Smooth muscle cell (in vitro differentiated cells): ENCODE results near the gene ADD1. TPM values are rescaled to one million over a fixed set of nuclear protein-coding genes. Genes with fewer than 3 reads are reported as not detected.

Experiments
- DNase-seq: peaks from one replicate; lab custom pipeline; 2025; ENCODE audit not compliant: unreplicated experiment; lab: John Stamatoyannopoulos, UW
- H2AFZ ChIP-seq: fragments of 200-600 bp; sonication (generic); 2 replicates; pipeline ENCODE4 v1.6.0; 2016; ENCODE audit warnings: antibody characterized with exemption, low read depth, mild to moderate bottlenecking
- H3F3A ChIP-seq: fragments of 200-600 bp; sonication (generic); 2 replicates; pipeline ENCODE4 v1.6.0; 2017; ENCODE audit warnings: antibody characterized with exemption, low read depth
- H3K27ac ChIP-seq: fragments of 200-600 bp; sonication (generic); 2 replicates; pipeline ENCODE4 v1.5.1; 2016; ENCODE audit warnings: low read depth, mild to moderate bottlenecking
- H3K27me3 ChIP-seq: fragments of 200-600 bp; sonication (generic); 2 replicates; pipeline ENCODE4 v1.6.1; 2016; ENCODE audit warnings: low read depth, mild to moderate bottlenecking
- H3K36me3 ChIP-seq: fragments of 200-600 bp; sonication (generic); 2 replicates; pipeline ENCODE4 v1.5.1; 2016; ENCODE audit warnings: low read depth
- H3K4me1 ChIP-seq: fragments of 200-600 bp; sonication (generic); 2 replicates; pipeline ENCODE4 v1.5.1; 2016; ENCODE audit warnings: low read depth
- H3K4me2 ChIP-seq: fragments of 200-600 bp; sonication (generic); 2 replicates; pipeline ENCODE4 v1.6.0; 2016; ENCODE audit warnings: mild to moderate bottlenecking
- H3K4me3 ChIP-seq: fragments of 200-600 bp; sonication (generic); 2 replicates; pipeline ENCODE4 v1.5.1; 2016; ENCODE audit warnings: mild to moderate bottlenecking
- H3K79me2 ChIP-seq: fragments of 200-600 bp; sonication (generic); 2 replicates; pipeline ENCODE4 v1.6.0; 2016; ENCODE audit warnings: low read depth, mild to moderate bottlenecking
- H3K9ac ChIP-seq: fragments of 200-600 bp; sonication (generic); 2 replicates; pipeline ENCODE4 v1.6.0; 2016; ENCODE audit warnings: low read depth
- H3K9me3 ChIP-seq: fragments of 200-600 bp; sonication (generic); replicated peaks from 2 replicates; pipeline ENCODE4 v1.5.1; 2016; ENCODE audit warnings: low read depth
- H4K20me1 ChIP-seq: fragments of 200-600 bp; sonication (generic); 2 replicates; pipeline ENCODE4 v1.6.0; 2016; ENCODE audit warnings: low read depth
- WGBS: methylation state at CpG from one replicate; pipeline ENCODE4 v1.1.7; 2016; ENCODE audit warnings: low lambda C conversion rate; 5-methylcytosine and 5-hydroxymethylcytosine counted together
- polyA plus RNA-seq: library from polyadenylated mRNA; unstranded; fragments of >200 nt; fragmentation: Nextera tagmentation; extraction: Ambion mirVana; gene quantifications from 2 replicates; pipeline ENCODE4 v1.2.1, GENCODE V29; 2016
- total RNA-seq: library from RNA; depleted of rRNA; stranded (reverse); fragments of >200 nt; gene quantifications from 2 replicates; pipeline ENCODE4 v1.2.3, GENCODE V29; 2014
- TF ChIP-seq, protein P1 (sequence below): fragments of 200-600 bp; sonication (generic); IDR thresholded peaks from 2 replicates; pipeline ENCODE4 v1.5.1; 2017; ENCODE audit warnings: borderline replicate concordance, mild to moderate bottlenecking, antibody characterized with exemption; ENCODE audit not compliant: insufficient read depth, poor library complexity, severe bottlenecking

ADD1 gene
- total and polyA plus RNA-seq, 2 experiments from 2014 or later: 109 to 175 TPM

DNA sequence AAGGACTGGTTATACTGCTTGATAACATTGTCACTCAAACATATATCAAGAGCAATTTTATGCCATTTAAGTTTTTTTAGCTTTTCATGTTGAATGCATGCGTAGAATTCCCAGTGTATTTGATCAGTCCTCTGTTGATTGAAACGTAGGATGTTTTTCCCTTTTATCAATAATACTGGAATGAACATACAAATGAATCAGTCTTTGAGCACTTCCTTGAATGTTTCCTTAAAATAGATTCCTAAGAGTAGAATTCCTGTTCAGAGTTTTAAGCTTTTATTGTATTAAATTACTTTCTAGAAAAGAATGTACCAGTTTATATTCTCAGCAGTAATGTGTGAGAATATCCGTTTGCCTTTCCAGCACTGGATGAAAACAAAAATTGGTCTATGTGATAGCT lies 37.8 kb downstream of the ADD1 start:
- H3K79me2 ChIP-seq: peaks cover 45% of the 10 kb centered on the region
- DNase-seq: no peak
- H3K27ac ChIP-seq: no peak overlapping the region
- no peak overlapping the region for H3K9ac ChIP-seq
- WGBS: 93% methylated on average over 3 of the region's 3 CpGs
- H3F3A ChIP-seq: no peaks in the 10 kb centered on the region
- no peaks in the 10 kb centered on the region for H3K27me3 ChIP-seq
- no peak overlapping the region for H2AFZ ChIP-seq
- TF ChIP-seq, protein P1, sequence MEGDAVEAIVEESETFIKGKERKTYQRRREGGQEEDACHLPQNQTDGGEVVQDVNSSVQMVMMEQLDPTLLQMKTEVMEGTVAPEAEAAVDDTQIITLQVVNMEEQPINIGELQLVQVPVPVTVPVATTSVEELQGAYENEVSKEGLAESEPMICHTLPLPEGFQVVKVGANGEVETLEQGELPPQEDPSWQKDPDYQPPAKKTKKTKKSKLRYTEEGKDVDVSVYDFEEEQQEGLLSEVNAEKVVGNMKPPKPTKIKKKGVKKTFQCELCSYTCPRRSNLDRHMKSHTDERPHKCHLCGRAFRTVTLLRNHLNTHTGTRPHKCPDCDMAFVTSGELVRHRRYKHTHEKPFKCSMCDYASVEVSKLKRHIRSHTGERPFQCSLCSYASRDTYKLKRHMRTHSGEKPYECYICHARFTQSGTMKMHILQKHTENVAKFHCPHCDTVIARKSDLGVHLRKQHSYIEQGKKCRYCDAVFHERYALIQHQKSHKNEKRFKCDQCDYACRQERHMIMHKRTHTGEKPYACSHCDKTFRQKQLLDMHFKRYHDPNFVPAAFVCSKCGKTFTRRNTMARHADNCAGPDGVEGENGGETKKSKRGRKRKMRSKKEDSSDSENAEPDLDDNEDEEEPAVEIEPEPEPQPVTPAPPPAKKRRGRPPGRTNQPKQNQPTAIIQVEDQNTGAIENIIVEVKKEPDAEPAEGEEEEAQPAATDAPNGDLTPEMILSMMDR: no peak
- H3K4me1 ChIP-seq: no peaks in the 10 kb centered on the region
- no peaks in the 10 kb centered on the region for H3K9me3 ChIP-seq
- H3K36me3 ChIP-seq: peaks cover 15% of the 10 kb centered on the region
- H3K4me3 ChIP-seq: no peak overlapping the region
- no peak overlapping the region for H3K4me2 ChIP-seq
- H4K20me1 ChIP-seq: peaks cover 92% of the 10 kb centered on the region

DNA sequence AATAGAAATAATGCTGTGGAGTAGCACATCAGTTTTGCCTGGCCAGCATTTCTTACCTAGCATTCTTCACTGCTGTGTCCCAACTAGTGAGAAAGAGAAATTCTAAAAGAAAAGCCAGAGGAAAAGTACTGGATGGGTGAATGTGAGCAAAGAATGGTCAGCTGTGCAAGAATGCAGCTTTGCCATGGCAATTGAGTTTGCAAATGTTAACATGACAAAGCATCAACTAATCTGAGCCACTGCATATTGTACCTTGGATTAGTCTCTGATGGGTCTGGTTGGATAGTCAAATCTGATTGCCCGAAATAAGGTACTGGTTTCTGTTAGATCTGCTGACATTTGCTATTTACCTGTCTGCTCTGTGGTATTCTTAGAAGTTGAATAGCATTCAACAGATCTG lies 38.7 kb downstream of the ADD1 start:
- H3K9ac ChIP-seq: no peak overlapping the region
- no peaks in the 10 kb centered on the region for H3K27me3 ChIP-seq
- H4K20me1 ChIP-seq: peaks cover 91% of the 10 kb centered on the region
- H2AFZ ChIP-seq: no peak overlapping the region
- no peak for DNase-seq
- H3K4me3 ChIP-seq: no peak overlapping the region
- H3F3A ChIP-seq: no peaks in the 10 kb centered on the region
- TF ChIP-seq, protein P1: no peak
- H3K36me3 ChIP-seq: peaks cover 15% of the 10 kb centered on the region
- no peaks in the 10 kb centered on the region for H3K4me1 ChIP-seq
- 96% methylated on average over 1 of the region's 1 CpG for WGBS
- no peaks in the 10 kb centered on the region for H3K9me3 ChIP-seq
- no peak overlapping the region for H3K4me2 ChIP-seq
- peaks cover 36% of the 10 kb centered on the region for H3K79me2 ChIP-seq
- H3K27ac ChIP-seq: no peak overlapping the region

DNA sequence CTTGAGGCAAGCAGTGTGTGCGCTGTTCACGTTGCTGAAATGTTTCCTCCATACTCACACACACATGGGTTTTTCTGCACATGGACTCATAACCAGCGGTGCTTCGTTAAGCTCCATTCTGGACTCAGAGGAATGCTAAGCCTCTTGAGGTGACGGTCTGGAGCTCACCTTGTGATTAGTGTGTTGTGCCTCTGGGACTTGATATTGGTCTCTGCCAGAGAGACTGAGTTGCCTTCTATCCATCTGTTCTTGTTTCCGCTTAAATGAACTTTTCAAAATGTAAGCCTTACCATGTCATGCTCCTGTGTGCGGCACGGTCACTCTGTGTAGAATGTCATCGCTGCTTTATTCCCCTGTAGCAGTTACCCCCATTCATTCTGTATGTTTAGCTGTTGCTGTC lies 42.5 kb downstream of the ADD1 start:
- WGBS: 96% methylated on average over 9 of the region's 9 CpGs
- Histone ChIP-seq H4K20me1 (peaks cover 89% of the 10 kb centered on the region), H3K36me3 (peaks cover 15% of the 10 kb centered on the region), H3K27me3 (no peaks in the 10 kb centered on the region), H3K79me2 (peaks cover 9% of the 10 kb centered on the region), H3K9ac (no peak overlapping the region), H3F3A (peaks cover 7% of the 10 kb centered on the region), H3K4me2 (no peak overlapping the region), H2AFZ (no peak overlapping the region), H3K4me1 (no peaks in the 10 kb centered on the region), H3K27ac (no peak overlapping the region), H3K9me3 (no peaks in the 10 kb centered on the region), H3K4me3 (no peak overlapping the region)
- no peak for DNase-seq
- TF ChIP-seq, protein P1: no peak

DNA sequence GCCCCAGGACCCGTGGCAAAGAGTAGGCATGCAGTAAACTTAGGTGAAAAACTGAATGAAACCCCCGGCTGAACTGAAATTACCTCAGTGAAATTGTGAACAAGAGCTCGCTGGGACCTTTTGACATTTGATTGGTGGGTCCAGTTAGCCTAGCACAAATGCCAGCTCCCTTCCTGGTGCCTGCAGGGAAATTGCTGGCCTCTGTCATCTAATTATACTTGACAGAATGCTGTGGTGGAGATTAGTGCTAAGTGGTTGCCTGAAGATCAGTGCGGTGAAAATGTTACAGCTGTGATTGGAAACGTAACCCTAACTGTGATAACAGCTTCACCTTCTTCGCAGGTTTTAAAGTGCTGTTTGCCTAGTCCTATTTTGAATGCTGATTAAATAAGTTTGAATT lies 43.0 kb downstream of the ADD1 start:
- H3K27ac ChIP-seq: no peak overlapping the region
- H3F3A ChIP-seq: peaks cover 7% of the 10 kb centered on the region
- H2AFZ ChIP-seq: no peak overlapping the region
- TF ChIP-seq, protein P1: no peak
- DNase-seq: no peak
- 47% methylated on average over 6 of the region's 6 CpGs for WGBS
- H3K4me1 ChIP-seq: no peaks in the 10 kb centered on the region
- peaks cover 15% of the 10 kb centered on the region for H3K36me3 ChIP-seq
- H3K9me3 ChIP-seq: no peaks in the 10 kb centered on the region
- H3K79me2 ChIP-seq: peaks cover 7% of the 10 kb centered on the region
- H3K4me2 ChIP-seq: no peak overlapping the region
- no peak overlapping the region for H3K4me3 ChIP-seq
- H3K9ac ChIP-seq: no peak overlapping the region
- H4K20me1 ChIP-seq: peaks cover 89% of the 10 kb centered on the region
- no peaks in the 10 kb centered on the region for H3K27me3 ChIP-seq
